ENCODE data around the gene CHRNG. TPM values are rescaled to one million over a fixed set of nuclear protein-coding genes. Genes with fewer than 3 reads are reported as not detected.

The CHRNG gene
- total RNA-seq, 4 donors from 2014 or later, result 3.5 to 57.5 (median 24.6) TPM

DNA sequence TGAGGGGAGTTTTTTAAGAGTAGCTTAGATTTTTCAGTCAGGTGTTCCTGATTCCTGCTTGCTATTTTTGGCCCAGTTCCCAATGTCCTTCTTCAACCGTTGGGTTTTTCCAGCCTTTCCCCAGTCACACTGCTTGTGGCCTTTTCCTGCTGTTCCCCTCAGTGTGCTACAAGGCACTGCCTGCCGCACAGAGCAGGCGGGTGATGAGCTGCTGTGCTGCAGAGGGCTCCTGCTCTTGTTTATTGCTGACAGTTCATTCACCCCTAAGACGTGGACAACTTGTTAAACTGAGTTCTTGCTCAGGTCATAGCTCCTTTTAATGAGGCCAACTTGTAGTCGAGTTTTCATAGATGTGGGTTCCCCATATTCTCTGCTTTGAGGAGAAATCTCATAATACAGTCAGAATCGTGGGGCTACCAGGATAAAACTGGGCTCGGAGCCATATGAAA, 31.6 kb downstream of the CHRNG start:
- peak overlapping the region; percentile 45 to 93 (median 88) for H3K27ac ChIP-seq
- intact Hi-C loops (cut with DNase I; ENCODE audit: low total_unique reads), result no loop called here
- in situ Hi-C loops (cut with MboI; ENCODE audit: low sequenced_read_pairs in 4 of 4), result no loop called here
- no peak overlapping the region for H3K4me3 ChIP-seq
- DNase-seq (no peak), ATAC-seq (no peak)
- H3K9me3 ChIP-seq, result no peaks in the 10 kb centered on the region
- H3K27me3 ChIP-seq, result no peaks in the 10 kb centered on the region
- peaks cover 0 to 50% of the 10 kb centered on the region in 2 donors for H3K36me3 ChIP-seq
- TF ChIP-seq, protein P1, sequence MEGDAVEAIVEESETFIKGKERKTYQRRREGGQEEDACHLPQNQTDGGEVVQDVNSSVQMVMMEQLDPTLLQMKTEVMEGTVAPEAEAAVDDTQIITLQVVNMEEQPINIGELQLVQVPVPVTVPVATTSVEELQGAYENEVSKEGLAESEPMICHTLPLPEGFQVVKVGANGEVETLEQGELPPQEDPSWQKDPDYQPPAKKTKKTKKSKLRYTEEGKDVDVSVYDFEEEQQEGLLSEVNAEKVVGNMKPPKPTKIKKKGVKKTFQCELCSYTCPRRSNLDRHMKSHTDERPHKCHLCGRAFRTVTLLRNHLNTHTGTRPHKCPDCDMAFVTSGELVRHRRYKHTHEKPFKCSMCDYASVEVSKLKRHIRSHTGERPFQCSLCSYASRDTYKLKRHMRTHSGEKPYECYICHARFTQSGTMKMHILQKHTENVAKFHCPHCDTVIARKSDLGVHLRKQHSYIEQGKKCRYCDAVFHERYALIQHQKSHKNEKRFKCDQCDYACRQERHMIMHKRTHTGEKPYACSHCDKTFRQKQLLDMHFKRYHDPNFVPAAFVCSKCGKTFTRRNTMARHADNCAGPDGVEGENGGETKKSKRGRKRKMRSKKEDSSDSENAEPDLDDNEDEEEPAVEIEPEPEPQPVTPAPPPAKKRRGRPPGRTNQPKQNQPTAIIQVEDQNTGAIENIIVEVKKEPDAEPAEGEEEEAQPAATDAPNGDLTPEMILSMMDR (IDR thresholded peaks at IDR 0.05 in 4 of 5, conservative IDR thresholded peaks at IDR 0.05 in 1 of 5), result no peak
- TF ChIP-seq POLR2A (IDR thresholded peaks at IDR 0.05), result no peak
- H3K4me1 ChIP-seq, result peaks cover 40 to 83% of the 10 kb centered on the region in 2 donors

DNA sequence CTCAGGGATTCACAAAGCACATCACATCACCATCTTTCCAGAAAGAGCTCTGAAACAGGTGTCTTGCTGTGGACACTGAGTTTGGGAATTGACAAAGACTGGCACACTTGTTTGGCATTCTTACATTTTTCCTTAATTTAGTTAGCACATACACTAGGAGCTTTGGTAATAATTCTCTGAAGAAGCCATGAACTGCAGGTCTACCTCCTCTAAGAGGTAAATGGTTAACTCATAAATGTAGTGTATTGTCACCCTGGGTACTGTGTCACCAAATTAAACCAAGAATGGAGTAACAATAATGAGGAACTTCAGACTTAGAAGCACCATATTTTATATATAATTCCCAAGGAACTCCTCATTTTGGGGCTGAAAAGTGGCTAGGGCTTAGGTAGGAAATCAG, 33.5 kb downstream of the CHRNG start:
- H3K36me3 ChIP-seq, result peaks cover 0 to 35% of the 10 kb centered on the region in 2 donors
- no peaks in the 10 kb centered on the region for H3K27me3 ChIP-seq
- DNase-seq (no peak), ATAC-seq (no peak)
- peak overlapping the region; percentile 85 to 93 (median 88) for H3K27ac ChIP-seq
- intact Hi-C loops (cut with DNase I; ENCODE audit: low total_unique reads), result no loop called here
- no peak overlapping the region for H3K4me3 ChIP-seq
- in situ Hi-C loops (cut with MboI; ENCODE audit: low sequenced_read_pairs in 4 of 4), result no loop called here
- no peaks in the 10 kb centered on the region for H3K9me3 ChIP-seq
- TF ChIP-seq, protein P1 (IDR thresholded peaks at IDR 0.05 in 4 of 5, conservative IDR thresholded peaks at IDR 0.05 in 1 of 5), result no peak
- no peak for TF ChIP-seq POLR2A (IDR thresholded peaks at IDR 0.05)
- peaks cover 54 to 91% of the 10 kb centered on the region in 2 donors for H3K4me1 ChIP-seq

DNA sequence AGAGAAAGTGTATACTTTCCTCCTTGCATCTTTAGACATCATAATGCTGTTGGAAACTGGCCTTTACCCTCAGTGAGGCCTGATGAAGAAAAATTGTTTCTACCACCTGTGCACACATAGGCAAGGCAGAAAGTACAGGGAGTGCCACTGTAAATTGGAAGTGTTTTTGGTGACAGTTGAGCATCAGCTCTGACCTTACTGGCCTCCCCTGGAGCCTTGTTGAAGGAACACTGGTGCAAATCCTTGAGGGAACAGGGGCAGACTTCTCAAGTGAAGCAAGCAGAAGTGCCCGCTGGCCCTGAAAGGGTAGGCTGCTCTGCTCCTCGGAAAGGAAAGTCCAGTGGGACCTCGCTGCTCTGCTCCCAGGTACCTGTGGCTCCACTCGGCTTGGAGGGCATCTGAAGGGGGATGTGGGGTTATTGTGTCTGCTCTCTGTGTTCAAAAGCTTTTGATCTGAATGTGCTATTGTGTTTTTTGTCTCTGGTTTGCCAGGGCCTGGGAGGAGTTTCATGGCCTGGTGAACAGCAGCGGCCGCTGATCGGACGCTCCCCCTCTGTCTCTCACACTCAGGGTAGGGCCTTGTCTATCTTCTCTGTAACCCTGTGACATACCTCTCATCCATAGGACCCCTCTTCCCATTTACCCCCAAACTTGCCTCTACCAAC, 34.4 kb downstream of the CHRNG start:
- H3K27me3 ChIP-seq, result no peaks in the 10 kb centered on the region
- H3K4me3 ChIP-seq, result peak overlapping the region in 3 of 4 donors; percentile 26 to 49 (median 30)
- peaks cover 0 to 27% of the 10 kb centered on the region in 2 donors for H3K36me3 ChIP-seq
- in situ Hi-C loops (cut with MboI; ENCODE audit: low sequenced_read_pairs in 4 of 4), result no loop called here
- peak in 1 of 2 donors; percentile 41 for TF ChIP-seq POLR2A (IDR thresholded peaks at IDR 0.05)
- TF ChIP-seq, protein P1 (IDR thresholded peaks at IDR 0.05 in 4 of 5, conservative IDR thresholded peaks at IDR 0.05 in 1 of 5), result no peak
- H3K9me3 ChIP-seq, result no peaks in the 10 kb centered on the region
- intact Hi-C loops (cut with DNase I; ENCODE audit: low total_unique reads), result loop anchor here (2.0 kb wide), 2 partner anchors 15 to 23 kb away; partner anchors contain the start of genes EIF4E2 and TIGD1
- peak overlapping the region; percentile 85 to 93 (median 88) for H3K27ac ChIP-seq
- peak; percentile 49 to 65 for ATAC-seq
- DNase-seq, result peak; percentile 69 to 76
- H3K4me1 ChIP-seq, result peaks cover 61 to 90% of the 10 kb centered on the region in 2 donors

DNA sequence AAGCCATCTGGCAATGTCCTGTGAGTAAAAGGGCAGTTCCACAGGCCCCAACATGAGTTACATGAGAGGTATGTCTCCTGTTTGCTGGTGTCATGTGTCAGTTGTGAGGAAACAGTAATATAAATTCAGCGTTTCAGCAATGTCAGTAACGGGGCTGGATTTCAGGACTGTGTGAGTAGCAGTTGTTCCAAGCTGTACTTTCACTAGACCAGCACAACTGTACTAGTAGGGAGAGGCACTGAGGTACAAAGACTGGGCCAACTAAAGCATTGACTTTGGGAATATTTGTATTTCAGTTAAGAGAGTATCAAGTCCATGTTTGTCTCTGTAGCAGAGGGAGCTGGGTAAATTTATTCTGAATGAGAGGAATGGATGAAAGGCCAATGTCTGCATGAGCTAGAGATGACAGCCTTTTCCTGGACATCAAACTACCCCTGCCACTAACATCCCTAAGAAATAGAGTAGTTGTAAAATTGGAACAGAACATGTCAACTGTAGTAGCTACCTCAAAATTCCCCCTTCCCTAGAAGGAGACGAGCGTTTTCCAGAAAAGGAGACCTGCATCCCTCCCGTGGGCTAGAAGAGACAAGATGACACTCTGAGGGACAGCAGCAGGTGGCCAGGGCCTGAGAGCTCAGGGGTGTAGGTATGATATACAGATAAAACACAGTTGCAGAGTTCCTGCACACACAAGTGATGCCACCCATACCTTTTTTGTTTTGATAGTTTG, 35.3 kb downstream of the CHRNG start:
- peak in 1 of 2 donors; percentile 14 for TF ChIP-seq POLR2A (IDR thresholded peaks at IDR 0.05)
- TF ChIP-seq, protein P1 (IDR thresholded peaks at IDR 0.05 in 4 of 5, conservative IDR thresholded peaks at IDR 0.05 in 1 of 5), result no peak
- Histone ChIP-seq H3K4me1 (peaks cover 58 to 85% of the 10 kb centered on the region in 2 donors), H3K36me3 (peaks cover 0 to 17% of the 10 kb centered on the region in 2 donors), H3K27ac (peak overlapping the region; percentile 85 to 93 (median 88)), H3K9me3 (no peaks in the 10 kb centered on the region), H3K4me3 (peak overlapping the region in 3 of 4 donors; percentile 26 to 49 (median 30)), H3K27me3 (no peaks in the 10 kb centered on the region)
- ATAC-seq (peak; percentile 82 to 86), DNase-seq (peak; percentile 68 to 91)
- in situ Hi-C loops (cut with MboI; ENCODE audit: low sequenced_read_pairs in 4 of 4) (no loop called here), intact Hi-C loops (cut with DNase I; ENCODE audit: low total_unique reads) (loop anchor here (2.0 kb wide), 2 partner anchors 14 to 24 kb away; partner anchors contain the start of genes EIF4E2 and TIGD1)

Data from gastrocnemius medialis (tissue), 4 donors.